Naive B cell (primary cell): ENCODE data around the gene CTRB2. TPM values are rescaled to one million over a fixed set of nuclear protein-coding genes. Genes with fewer than 3 reads are reported as not detected.
"Not testable (repeated sequence)": the region's sequence is repeated elsewhere in the genome, so short reads cannot be mapped to it uniquely, and the experiment has no call there.

ENCODE experiments used
- ATAC-seq, 2 donors: fragments of 150-1000 bp; cut with Tn5 transposase; 2 replicates each; pipeline ENCODE4 v1.10.0; 2021; ENCODE audit warnings: low read depth in 2 of 2, mild to moderate bottlenecking in 2 of 2, moderate library complexity in 2 of 2
- DNase-seq: peaks from one replicate; pipeline ENCODE4 v3.0.0; 2022
- H3K27ac Mint-ChIP-seq, 6 donors: one replicate each; pipeline ENCODE4 v1.8.0; 2020 to 2022; ENCODE audit warnings: mild to moderate bottlenecking in 6 of 6, mixed read lengths in 6 of 6, moderate library complexity in 5 of 6, inconsistent platforms in 2 of 6
- H3K27me3 Mint-ChIP-seq, 3 donors: one replicate each; pipeline ENCODE4 v1.8.0; 2021 to 2022; ENCODE audit warnings: mixed read lengths in 3 of 3, mild to moderate bottlenecking in 1 of 3
- H3K36me3 Mint-ChIP-seq, 2 donors: one replicate each; pipeline ENCODE4 v1.8.0; 2020 to 2022; ENCODE audit warnings: mixed read lengths in 2 of 2, inconsistent platforms in 1 of 2, mild to moderate bottlenecking in 1 of 2
- H3K4me1 Mint-ChIP-seq, 3 donors: one replicate each; pipeline ENCODE4 v1.8.0; 2020 to 2022; ENCODE audit warnings: mixed read lengths in 3 of 3, inconsistent platforms in 1 of 3, mild to moderate bottlenecking in 1 of 3, moderate library complexity in 1 of 3
- H3K4me3 Mint-ChIP-seq, 8 donors: one replicate each; pipeline ENCODE4 v1.8.0; 2020 to 2022; ENCODE audit warnings: mild to moderate bottlenecking in 8 of 8, mixed read lengths in 8 of 8, moderate library complexity in 8 of 8, inconsistent platforms in 2 of 8
- H3K9me3 Mint-ChIP-seq, 7 donors: one replicate each; pipeline ENCODE4 v1.8.0; 2020 to 2022; ENCODE audit warnings: mixed read lengths in 7 of 7, mild to moderate bottlenecking in 5 of 7, inconsistent platforms in 2 of 7, moderate library complexity in 1 of 7
- polyA plus RNA-seq, 6 donors: library from polyadenylated mRNA; unstranded; fragments of 300-500 nt; fragmentation: Illumina TruSeq; gene quantifications; one replicate each; pipeline ENCODE4 v1.2.3, GENCODE V29; 2021; ENCODE audit warnings: low read depth in 6 of 6

CTRB2 gene
- polyA plus RNA-seq, 6 donors from 2014 or later: not detected

GRCh38 chr16:75216576-75216975 is 9.6 kb upstream of the CTRB2 start:
- DNase-seq (no peak), ATAC-seq (no peak)
- H3K36me3 Mint-ChIP-seq: no peaks in the 10 kb centered on the region
- no peak overlapping the region for H3K4me3 Mint-ChIP-seq
- H3K27me3 Mint-ChIP-seq: peaks cover 16 to 22% (median 17%) of the 10 kb centered on the region in 3 donors
- no peak overlapping the region for H3K27ac Mint-ChIP-seq
- peaks cover 0 to 1% (median 0%) of the 10 kb centered on the region in 7 donors for H3K9me3 Mint-ChIP-seq
- peaks cover 9 to 16% (median 9%) of the 10 kb centered on the region in 3 donors for H3K4me1 Mint-ChIP-seq

DNA sequence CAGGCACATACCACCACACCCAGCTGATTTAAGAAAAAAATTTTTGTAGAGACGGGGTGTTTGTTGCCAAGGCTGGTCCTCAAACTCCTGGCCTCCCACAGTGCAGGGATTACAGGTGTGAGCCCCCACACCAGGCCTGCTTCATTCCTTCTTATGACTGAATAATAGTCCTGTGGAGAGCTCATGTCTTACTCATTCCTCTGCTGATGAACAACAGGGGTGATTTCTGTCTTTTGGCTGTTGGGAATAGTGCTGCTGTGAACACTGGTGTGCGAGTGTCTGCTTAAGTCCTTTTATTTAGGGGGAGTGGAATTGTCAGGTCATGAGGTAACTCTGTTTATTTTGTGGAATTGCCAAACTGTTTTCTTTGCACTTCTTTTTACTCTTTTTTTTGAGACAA is 9.2 kb upstream of the CTRB2 start:
- Mint-ChIP-seq H3K27me3 (peaks cover 16 to 24% (median 17%) of the 10 kb centered on the region in 3 donors), H3K4me1 (peaks cover 9 to 16% (median 9%) of the 10 kb centered on the region in 3 donors), H3K36me3 (no peaks in the 10 kb centered on the region), H3K27ac (no peak overlapping the region), H3K9me3 (peaks cover 0 to 1% (median 0%) of the 10 kb centered on the region in 7 donors), H3K4me3 (peak overlapping the region in 1 of 8 donors; percentile 26)
- DNase-seq (no peak), ATAC-seq (no peak)

DNA sequence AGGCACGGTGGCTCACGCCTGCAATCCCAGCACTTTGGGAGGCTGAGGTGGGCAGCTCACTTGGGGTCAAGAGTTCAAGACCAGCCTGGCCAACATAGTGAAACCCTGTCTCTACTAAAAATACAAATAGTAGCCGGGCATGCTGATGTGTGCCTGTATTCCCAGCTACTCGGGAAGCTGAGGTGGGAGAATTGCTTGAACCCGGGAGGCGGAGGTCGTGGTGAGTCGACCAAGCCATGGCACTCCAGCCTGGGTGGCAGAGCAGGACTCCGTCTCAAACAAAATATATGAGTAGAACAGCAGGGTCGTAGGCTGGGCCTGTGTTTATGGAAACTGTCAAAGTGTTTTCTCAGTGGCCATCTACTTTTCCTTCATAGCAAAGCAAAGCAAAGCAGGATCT is 4.3 kb upstream of the CTRB2 start:
- ATAC-seq, DNase-seq: not testable (repeated sequence)

GRCh38 chr16:75209944-75210343 is 3.0 kb upstream of the CTRB2 start:
- Mint-ChIP-seq H3K36me3 (no peaks in the 10 kb centered on the region), H3K27ac (no peak overlapping the region), H3K9me3 (peaks cover 0 to 1% (median 0%) of the 10 kb centered on the region in 7 donors), H3K27me3 (peaks cover 12 to 53% (median 30%) of the 10 kb centered on the region in 3 donors), H3K4me3 (no peak overlapping the region), H3K4me1 (no peaks in the 10 kb centered on the region)
- DNase-seq (no peak), ATAC-seq (no peak)

More for the DNA sequence above, 4.3 kb upstream of the CTRB2 start:
- H3K36me3 Mint-ChIP-seq, H3K9me3 Mint-ChIP-seq, H3K4me3 Mint-ChIP-seq, H3K27ac Mint-ChIP-seq, H3K4me1 Mint-ChIP-seq: not testable (repeated sequence)
- H3K27me3 Mint-ChIP-seq: peaks cover 17 to 53% (median 30%) of the 10 kb centered on the region in 3 donors

DNA sequence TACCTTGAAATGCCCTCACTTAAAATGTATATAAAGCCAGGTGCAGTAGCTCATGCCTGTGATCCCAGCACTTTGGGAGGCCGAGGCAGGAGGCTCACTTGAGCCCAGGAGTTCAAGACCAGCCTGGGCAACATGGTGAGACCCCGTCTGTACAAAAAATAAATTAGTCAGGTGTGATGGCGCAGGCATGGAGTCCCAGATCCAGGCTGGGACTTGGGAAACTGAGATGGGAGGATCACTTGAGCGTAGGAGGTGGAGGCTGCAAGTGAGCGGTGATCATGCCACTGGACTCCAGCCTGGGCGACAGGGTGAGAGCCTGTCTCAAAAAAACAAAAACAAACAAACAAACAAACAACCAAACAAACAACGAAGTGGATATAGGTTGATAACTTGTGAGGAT is 2.6 kb upstream of the CTRB2 start:
- H3K4me3 Mint-ChIP-seq, H3K4me1 Mint-ChIP-seq, H3K27ac Mint-ChIP-seq, DNase-seq, H3K9me3 Mint-ChIP-seq, H3K36me3 Mint-ChIP-seq, ATAC-seq: not testable (repeated sequence)
- H3K27me3 Mint-ChIP-seq: peaks cover 12 to 53% (median 29%) of the 10 kb centered on the region in 3 donors

DNA sequence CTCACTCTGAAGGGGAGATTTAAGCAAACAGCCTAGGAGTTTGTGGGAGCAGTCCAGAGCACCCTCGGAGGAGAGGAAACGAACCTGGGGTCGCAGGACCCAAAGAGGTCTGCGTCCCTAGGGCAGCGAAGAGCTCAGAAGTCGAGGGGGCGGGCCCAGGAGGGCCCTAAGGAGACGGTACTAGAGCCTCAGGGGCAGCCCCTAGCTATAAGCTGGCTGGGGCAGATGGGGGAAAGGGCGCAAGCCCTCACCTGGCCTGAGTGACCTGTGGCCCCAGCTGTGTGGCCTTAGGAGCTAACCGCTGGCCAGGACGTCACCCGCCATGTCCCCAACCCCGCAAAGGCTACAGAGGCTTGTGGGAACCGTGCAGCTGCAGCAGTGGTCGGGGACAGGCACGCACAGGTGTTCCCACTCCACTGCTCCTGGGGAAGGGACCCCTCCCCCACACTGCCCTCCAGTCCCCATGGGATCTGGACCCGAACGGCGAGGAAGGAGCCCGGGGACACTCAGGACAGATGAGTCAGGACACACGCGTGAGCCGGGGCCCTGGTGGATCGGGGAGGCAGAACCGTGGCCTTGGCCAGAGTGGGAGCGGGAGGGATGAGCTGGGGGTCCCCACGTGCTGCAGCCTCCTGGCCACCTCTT is 2.0 kb upstream of the CTRB2 start:
- Mint-ChIP-seq H3K27me3 (peaks cover 9 to 55% (median 27%) of the 10 kb centered on the region in 3 donors), H3K4me1 (peaks cover 0 to under 1% (median 0%) of the 10 kb centered on the region in 3 donors), H3K27ac (peak overlapping the region in 1 of 6 donors; percentile 7), H3K4me3 (no peak overlapping the region), H3K9me3 (peaks cover 0 to 1% (median 0%) of the 10 kb centered on the region in 7 donors), H3K36me3 (no peaks in the 10 kb centered on the region)
- no peak for ATAC-seq
- DNase-seq: no peak

- ATAC-seq: no peak
- peaks cover 0 to 1% (median 0%) of the 10 kb centered on the region in 7 donors for H3K9me3 Mint-ChIP-seq
- H3K4me1 Mint-ChIP-seq: peaks cover 0 to 3% (median 0%) of the 10 kb centered on the region in 3 donors
- no peak for DNase-seq
- H3K36me3 Mint-ChIP-seq: no peaks in the 10 kb centered on the region
- H3K4me3 Mint-ChIP-seq: peak overlapping the region in 1 of 8 donors; percentile 83
- peak overlapping the region in 1 of 6 donors; percentile 32 for H3K27ac Mint-ChIP-seq
- peaks cover 8 to 56% (median 30%) of the 10 kb centered on the region in 3 donors for H3K27me3 Mint-ChIP-seq
These were observed 1.4 kb upstream of the CTRB2 start for GRCh38 chr16:75208242-75208825.

DNA sequence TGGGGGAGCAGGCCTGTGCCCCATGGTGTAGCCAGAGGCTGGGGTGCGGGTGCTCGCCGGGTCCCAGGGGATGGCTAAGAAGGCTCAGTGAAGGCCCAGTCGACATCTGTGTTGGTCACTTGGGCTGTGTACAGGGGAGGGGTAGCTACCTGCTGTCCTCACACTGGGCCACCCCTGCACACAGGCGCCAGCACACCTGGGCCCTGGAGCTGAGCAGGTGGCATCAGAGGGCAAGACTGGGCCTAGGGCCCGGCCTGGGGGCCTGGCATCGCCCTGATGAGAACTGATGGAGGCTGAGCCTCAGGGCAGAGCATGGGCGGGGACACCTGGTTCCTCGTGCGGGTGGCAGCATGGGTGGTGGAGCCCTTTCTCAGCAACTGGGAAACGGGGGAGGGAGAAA is 870 bp upstream of the CTRB2 start:
- Mint-ChIP-seq H3K9me3 (peaks cover 0 to 1% (median 0%) of the 10 kb centered on the region in 7 donors), H3K4me1 (peaks cover 0 to 3% (median 0%) of the 10 kb centered on the region in 3 donors), H3K27me3 (peaks cover 8 to 56% (median 30%) of the 10 kb centered on the region in 3 donors), H3K27ac (no peak overlapping the region), H3K36me3 (no peaks in the 10 kb centered on the region), H3K4me3 (no peak overlapping the region)
- DNase-seq: no peak
- no peak for ATAC-seq

DNA sequence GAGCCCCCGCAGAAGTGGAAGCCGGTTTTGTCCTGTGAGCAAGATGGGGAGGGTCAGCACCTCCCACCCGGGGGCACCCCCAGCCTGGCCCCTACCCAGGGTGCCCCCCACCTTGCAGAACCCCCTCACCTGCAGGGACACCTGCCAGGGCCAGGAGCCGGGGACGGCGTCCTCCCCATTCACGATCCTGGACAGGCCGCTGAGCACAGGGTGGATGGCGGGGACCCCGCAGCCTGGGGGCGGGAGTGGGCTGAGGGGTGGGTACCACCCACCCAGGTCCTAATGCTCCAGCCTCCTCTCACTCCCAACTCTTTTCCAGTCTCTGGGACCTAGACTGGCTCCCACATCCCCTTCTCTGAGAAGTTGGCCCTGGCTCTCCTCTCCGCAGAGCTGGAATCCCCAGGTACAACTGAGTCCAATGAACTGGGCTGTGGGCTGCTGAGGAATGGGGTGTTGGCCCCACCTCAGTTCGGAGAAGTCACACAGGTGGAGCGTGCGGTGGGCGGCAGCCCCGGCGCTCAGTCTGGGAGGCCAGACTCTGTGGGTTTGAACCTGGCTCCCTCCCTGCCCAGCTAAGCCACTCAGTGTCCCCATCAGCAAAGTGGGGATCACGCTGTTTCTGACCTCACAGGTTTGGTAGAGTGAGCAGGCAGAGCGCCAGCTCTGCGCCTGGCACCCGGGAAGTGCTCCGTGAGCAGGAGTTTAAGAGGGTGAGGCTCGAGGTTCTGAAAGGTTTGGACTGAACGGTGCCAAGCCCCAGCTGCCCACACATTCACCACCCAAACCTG is 806 bp downstream of the CTRB2 start:
- ATAC-seq, H3K9me3 Mint-ChIP-seq, H3K27ac Mint-ChIP-seq, H3K36me3 Mint-ChIP-seq, H3K4me3 Mint-ChIP-seq, DNase-seq: not testable (repeated sequence)
- H3K27me3 Mint-ChIP-seq: peaks cover 16 to 53% (median 27%) of the 10 kb centered on the region in 3 donors
- peaks cover 3 to 14% (median 4%) of the 10 kb centered on the region in 3 donors for H3K4me1 Mint-ChIP-seq

DNA sequence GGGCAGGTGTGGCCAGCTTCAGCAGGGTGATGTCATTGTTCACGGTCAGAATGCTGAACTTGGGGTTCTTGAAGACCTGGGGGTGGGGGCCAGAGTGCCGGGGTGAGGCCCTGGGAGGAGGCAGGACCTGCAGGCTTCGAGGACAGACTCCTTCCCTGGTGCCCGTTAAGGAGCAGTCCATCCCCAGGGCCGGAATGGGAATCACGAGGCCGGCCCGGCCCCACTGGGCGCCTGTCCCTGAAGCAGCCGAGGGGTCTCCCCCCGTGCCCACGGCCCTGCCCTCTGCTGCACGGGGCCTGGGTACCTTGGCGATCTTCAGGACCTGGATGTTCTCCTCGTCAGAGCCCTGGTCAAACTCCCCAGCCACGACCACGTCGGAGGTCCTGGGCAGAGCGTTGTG is 1.5 kb downstream of the CTRB2 start:
- ATAC-seq, H3K4me3 Mint-ChIP-seq, H3K36me3 Mint-ChIP-seq, H3K27ac Mint-ChIP-seq, DNase-seq, H3K9me3 Mint-ChIP-seq: not testable (repeated sequence)
- Mint-ChIP-seq H3K27me3 (peaks cover 16 to 54% (median 34%) of the 10 kb centered on the region in 3 donors), H3K4me1 (peaks cover 8 to 21% (median 9%) of the 10 kb centered on the region in 3 donors)

GRCh38 chr16:75204905-75205304 is 2.1 kb downstream of the CTRB2 start:
- H3K27ac Mint-ChIP-seq, DNase-seq, ATAC-seq, H3K4me3 Mint-ChIP-seq, H3K36me3 Mint-ChIP-seq, H3K9me3 Mint-ChIP-seq: not testable (repeated sequence)
- H3K27me3 Mint-ChIP-seq: peaks cover 17 to 60% (median 37%) of the 10 kb centered on the region in 3 donors
- peaks cover 9 to 26% (median 12%) of the 10 kb centered on the region in 3 donors for H3K4me1 Mint-ChIP-seq

DNA sequence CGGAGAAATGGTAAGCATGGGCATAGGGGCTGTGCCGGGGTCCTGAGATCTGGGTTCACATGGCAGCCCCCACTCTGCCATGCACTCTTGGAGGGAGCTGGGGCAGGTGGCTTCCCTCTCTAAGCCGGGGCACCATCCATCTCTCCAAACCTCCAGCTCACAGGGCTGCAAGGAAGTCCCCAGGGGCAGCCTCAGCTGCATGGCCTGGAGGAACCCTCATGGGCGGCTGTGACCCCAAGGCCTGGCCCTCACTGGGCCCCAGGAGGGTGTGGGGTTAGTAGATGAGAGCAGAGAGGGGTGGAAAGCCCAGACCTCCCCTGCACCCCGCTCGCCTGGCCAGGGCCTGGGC is 2.6 kb downstream of the CTRB2 start:
- ATAC-seq: no peak
- Mint-ChIP-seq H3K36me3 (no peaks in the 10 kb centered on the region), H3K4me1 (peaks cover 9 to 29% (median 17%) of the 10 kb centered on the region in 3 donors), H3K27me3 (peaks cover 16 to 60% (median 35%) of the 10 kb centered on the region in 3 donors), H3K4me3 (no peak overlapping the region), H3K9me3 (no peaks in the 10 kb centered on the region), H3K27ac (no peak overlapping the region)
- DNase-seq: no peak

GRCh38 chr16:75203667-75204409 is 3.1 kb downstream of the CTRB2 start:
- Mint-ChIP-seq H3K4me1 (peaks cover 9 to 30% (median 17%) of the 10 kb centered on the region in 3 donors), H3K4me3 (peak overlapping the region in 1 of 8 donors; percentile 33), H3K27ac (no peak overlapping the region), H3K9me3 (no peaks in the 10 kb centered on the region), H3K36me3 (no peaks in the 10 kb centered on the region), H3K27me3 (peaks cover 19 to 54% (median 31%) of the 10 kb centered on the region in 3 donors)
- no peak for ATAC-seq
- no peak for DNase-seq
